ENCODE data around the gene NF1.
"Not testable (repeated sequence)": the region's sequence is repeated elsewhere in the genome, so short reads cannot be mapped to it uniquely, and the experiment has no call there.

Gene NF1

GRCh38 chr17:31094600-31095235 lies at the start of gene NF1:
TSS of gene NF1 (plus strand) at chr17:31094977. CDS start at chr17:31095310, 333 bp downstream.
- DNase-seq = peak; percentile 95

- not testable (repeated sequence) for DNase-seq
These were observed 47.8 kb upstream of the NF1 start for GRCh38 chr17:31046856-31047425.

GRCh38 chr17:31048142-31048541 lies 46.6 kb upstream of the NF1 start:
- no peak for DNase-seq

GRCh38 chr17:31048780-31049179 lies 46.0 kb upstream of the NF1 start:
- DNase-seq = no peak

GRCh38 chr17:31050948-31051347 lies 43.8 kb upstream of the NF1 start:
- DNase-seq = no peak

- DNase-seq = no peak
These were observed 43.3 kb upstream of the NF1 start for GRCh38 chr17:31051506-31051905.

GRCh38 chr17:31052187-31052889 lies 42.4 kb upstream of the NF1 start:
- peak; percentile 40 for DNase-seq

- DNase-seq = no peak
These were observed 41.7 kb upstream of the NF1 start for GRCh38 chr17:31053071-31053470.

- DNase-seq = no peak
These were observed 40.0 kb upstream of the NF1 start for GRCh38 chr17:31054761-31055160.

- DNase-seq = no peak
These were observed 35.8 kb upstream of the NF1 start for GRCh38 chr17:31058976-31059375.

- DNase-seq = peak; percentile 57
These were observed 33.8 kb upstream of the NF1 start for GRCh38 chr17:31060791-31061550.

- peak; percentile 22 for DNase-seq
These were observed 33.1 kb upstream of the NF1 start for GRCh38 chr17:31061678-31062077.

GRCh38 chr17:31062346-31062745 lies 32.4 kb upstream of the NF1 start:
- no peak for DNase-seq

GRCh38 chr17:31064707-31065106 lies 30.1 kb upstream of the NF1 start:
- no peak for DNase-seq

GRCh38 chr17:31067691-31068184 lies 27.0 kb upstream of the NF1 start:
- peak; percentile 12 for DNase-seq

GRCh38 chr17:31068291-31068690 lies 26.5 kb upstream of the NF1 start:
- DNase-seq = peak; percentile 73

- DNase-seq = no peak
These were observed 22.6 kb upstream of the NF1 start for GRCh38 chr17:31072186-31072585.

GRCh38 chr17:31073411-31073810 lies 21.4 kb upstream of the NF1 start:
- no peak for DNase-seq

- no peak for DNase-seq
These were observed 19.8 kb upstream of the NF1 start for GRCh38 chr17:31074772-31075555.

GRCh38 chr17:31078290-31078689 lies 16.5 kb upstream of the NF1 start:
- no peak for DNase-seq

- no peak for DNase-seq
These were observed 15.0 kb upstream of the NF1 start for GRCh38 chr17:31079731-31080130.

- DNase-seq = no peak
These were observed 9.2 kb upstream of the NF1 start for GRCh38 chr17:31085563-31085962.

GRCh38 chr17:31089471-31089870 lies 5.3 kb upstream of the NF1 start:
- no peak for DNase-seq
